Measurements from ENCODE around the gene PSEN2. TPM values are rescaled to one million over a fixed set of nuclear protein-coding genes. Genes with fewer than 3 reads are reported as not detected.

The PSEN2 gene
- total and polyA plus RNA-seq, 4 experiments from 2014 or later, result 3.5 to 4.9 (median 3.9) TPM

DNA sequence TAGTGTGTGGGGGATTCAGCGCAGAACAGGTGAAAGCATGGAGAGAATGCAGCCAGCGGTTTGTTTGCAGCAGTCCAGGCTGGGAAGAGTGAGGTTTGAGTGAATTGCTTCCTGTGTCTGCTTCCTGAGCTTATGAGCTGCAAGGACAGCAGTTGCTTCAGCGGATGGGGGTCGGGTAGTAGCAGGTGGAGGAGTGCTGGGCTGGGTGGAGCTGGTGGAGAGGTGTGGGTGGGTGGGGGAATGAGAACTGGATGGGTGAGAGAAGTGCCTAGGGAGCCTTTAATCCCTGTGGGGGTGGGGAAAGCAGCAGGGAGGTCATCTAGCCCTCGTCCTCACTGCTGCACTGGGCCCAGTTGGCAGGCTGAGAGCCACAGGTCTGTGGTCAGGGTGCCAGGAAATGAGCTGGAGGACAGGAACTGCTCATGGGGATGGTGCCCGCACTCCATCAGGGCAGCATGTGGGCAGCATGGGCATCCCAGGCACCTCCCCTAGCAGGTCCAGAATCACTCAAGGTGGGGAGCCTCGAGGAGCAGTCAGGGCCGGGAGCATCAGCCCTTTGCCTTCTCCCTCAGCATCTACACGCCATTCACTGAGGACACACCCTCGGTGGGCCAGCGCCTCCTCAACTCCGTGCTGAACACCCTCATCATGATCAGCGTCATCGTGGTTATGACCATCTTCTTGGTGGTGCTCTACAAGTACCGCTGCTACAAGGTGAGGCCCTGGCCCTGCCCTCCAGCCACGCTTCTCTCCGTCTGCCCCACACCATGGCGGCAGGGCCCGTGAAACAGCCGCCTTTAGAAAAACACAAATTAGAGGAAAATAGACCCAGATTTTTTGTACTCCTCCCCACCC, 14.8 kb downstream of the PSEN2 start:
- CTCF ChIA-PET (ENCODE audit: partially characterized antibody), result interaction anchor here (0.7 to 1.3 kb wide), 2 partner anchors 259 to 276 kb away, joined by 3 read pairs; no protein-coding TSS in a partner anchor
- Histone ChIP-seq H3K27me3 (ENCODE audit: insufficient read depth, low read length) (no peaks in the 10 kb centered on the region), H3K36me3 (ENCODE audit: insufficient read depth, low read length) (no peaks in the 10 kb centered on the region), H3K27ac (ENCODE audit: low read depth, low read length) (no peak overlapping the region), H3K9me3 (ENCODE audit: control insufficient read depth in 1 of 2, low read length in 2 of 2) (no peaks in the 10 kb centered on the region), H3K4me1 (ENCODE audit: insufficient read depth, low read length) (peaks cover 36% of the 10 kb centered on the region), H3K4me3 (ENCODE audit: low read length in 2 of 2) (no peak overlapping the region)
- Mint-ChIP-seq H3K4me3 (peak overlapping the region in 5 of 8 donors; percentile 22 to 56 (median 45)), H3K27me3 (no peaks in the 10 kb centered on the region), H3K9me3 (peaks cover 0 to 2% (median 0%) of the 10 kb centered on the region in 8 donors), H3K4me1 (peaks cover 32 to 51% (median 43%) of the 10 kb centered on the region in 4 donors), H3K27ac (peak overlapping the region in 3 of 7 donors; percentile 17 to 90 (median 30)), H3K36me3 (peaks cover 0 to 5% of the 10 kb centered on the region in 2 donors)
- POLR2A ChIA-PET (ENCODE audit: partially characterized antibody), result interaction anchor here (1.5 to 4.1 kb wide), 2 partner anchors 54 to 679 kb away, joined by 3 to 64 read pairs; partner anchors contain the start of genes COQ8A and ZNF678
- intact Hi-C loops (cut with micrococcal nuclease), result loop anchor here (5.0 kb wide), 1 partner anchor 52 kb away; no protein-coding TSS in a partner anchor
- no peak for DNase-seq

DNA sequence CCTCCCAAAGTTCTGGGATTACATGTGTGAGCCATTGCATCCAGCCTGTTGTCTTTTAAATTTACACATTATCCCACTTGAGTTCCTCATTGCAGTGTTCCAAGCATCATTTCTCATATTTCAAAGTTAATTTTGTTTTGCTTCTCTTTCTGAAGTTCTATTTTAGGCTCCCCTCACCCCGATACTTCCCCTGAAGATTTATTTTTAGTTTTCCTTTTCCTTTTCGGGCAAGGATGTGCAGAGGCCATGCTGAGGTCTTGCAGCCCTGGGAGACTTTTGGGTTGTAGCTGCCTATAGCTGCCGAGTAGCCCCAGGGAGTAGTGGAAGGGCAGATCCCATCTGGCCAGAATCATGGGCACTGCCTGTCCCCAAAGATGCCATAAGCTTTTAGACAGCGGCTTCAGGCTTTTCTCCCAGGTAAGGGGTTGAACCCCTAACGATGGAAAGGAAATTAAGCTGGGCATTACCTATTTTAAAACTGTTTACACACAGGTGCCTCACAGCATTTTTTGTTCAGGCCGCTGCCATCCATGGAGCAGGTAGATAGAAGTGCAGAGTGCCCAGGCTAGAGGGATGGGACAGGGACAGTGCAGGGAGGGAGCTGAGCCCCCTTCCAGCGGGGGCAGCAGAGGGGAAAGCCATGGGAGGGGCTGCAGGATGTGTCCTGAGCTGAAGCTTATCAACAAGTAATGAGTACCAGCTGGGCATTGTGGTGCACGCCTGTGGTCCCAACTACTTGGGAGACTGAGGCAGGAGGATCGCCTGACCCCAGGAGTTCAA, 15.9 kb downstream of the PSEN2 start:
- Mint-ChIP-seq H3K4me3 (peak overlapping the region in 2 of 8 donors; percentile 14 to 25), H3K9me3 (peaks cover 0 to 2% (median 0%) of the 10 kb centered on the region in 8 donors), H3K27me3 (no peaks in the 10 kb centered on the region), H3K4me1 (peaks cover 29 to 50% (median 41%) of the 10 kb centered on the region in 4 donors), H3K27ac (peak overlapping the region in 4 of 7 donors; percentile 7 to 74 (median 27)), H3K36me3 (no peaks in the 10 kb centered on the region)
- no peaks in the 10 kb centered on the region for H3K9me3 ChIP-seq (ENCODE audit: control insufficient read depth in 1 of 2, low read length in 2 of 2)
- no peak overlapping the region for H3K4me3 ChIP-seq (ENCODE audit: low read length in 2 of 2)
- CTCF ChIA-PET (ENCODE audit: partially characterized antibody), result no interaction called here
- no peak overlapping the region for H3K27ac ChIP-seq (ENCODE audit: low read depth, low read length)
- intact Hi-C loops (cut with micrococcal nuclease), result no loop called here
- no peaks in the 10 kb centered on the region for H3K36me3 ChIP-seq (ENCODE audit: insufficient read depth, low read length)
- H3K27me3 ChIP-seq (ENCODE audit: insufficient read depth, low read length), result no peaks in the 10 kb centered on the region
- POLR2A ChIA-PET (ENCODE audit: partially characterized antibody), result interaction anchor here (1.5 kb wide), 1 partner anchor 54 kb away, joined by 5 read pairs; the partner anchor contains the start of gene COQ8A
- DNase-seq, result no peak
- peaks cover 36% of the 10 kb centered on the region for H3K4me1 ChIP-seq (ENCODE audit: insufficient read depth, low read length)

DNA sequence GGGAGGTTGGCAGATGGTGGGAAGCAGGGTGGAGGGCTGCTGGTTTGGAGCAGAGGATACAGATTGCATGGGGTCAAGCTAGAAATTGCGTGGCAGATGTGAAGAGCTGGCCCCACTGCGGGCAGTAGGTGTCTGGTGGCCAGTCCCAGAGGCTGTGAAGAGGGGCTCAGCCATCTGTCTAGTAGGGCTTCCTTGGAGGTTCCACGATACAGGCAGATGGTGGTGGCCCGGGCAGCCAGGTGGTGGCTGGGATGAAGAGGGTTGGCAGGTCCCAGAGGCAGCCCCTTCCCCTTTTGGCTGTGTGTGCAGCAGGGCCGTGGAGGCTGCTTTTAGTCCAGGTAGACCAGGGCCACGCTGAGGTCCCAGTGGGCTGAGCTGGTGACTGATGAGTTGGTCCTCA, 16.6 kb downstream of the PSEN2 start:
- CTCF ChIA-PET (ENCODE audit: partially characterized antibody), result no interaction called here
- Mint-ChIP-seq H3K36me3 (no peaks in the 10 kb centered on the region), H3K9me3 (peaks cover 0 to 2% (median 0%) of the 10 kb centered on the region in 8 donors), H3K27me3 (no peaks in the 10 kb centered on the region), H3K4me1 (peaks cover 26 to 43% (median 37%) of the 10 kb centered on the region in 4 donors), H3K27ac (peak overlapping the region in 1 of 7 donors; percentile 81), H3K4me3 (no peak overlapping the region)
- intact Hi-C loops (cut with micrococcal nuclease), result no loop called here
- Histone ChIP-seq H3K4me3 (ENCODE audit: low read length in 2 of 2) (no peak overlapping the region), H3K9me3 (ENCODE audit: control insufficient read depth in 1 of 2, low read length in 2 of 2) (no peaks in the 10 kb centered on the region), H3K27ac (ENCODE audit: low read depth, low read length) (no peak overlapping the region), H3K4me1 (ENCODE audit: insufficient read depth, low read length) (peaks cover 30% of the 10 kb centered on the region), H3K27me3 (ENCODE audit: insufficient read depth, low read length) (no peaks in the 10 kb centered on the region), H3K36me3 (ENCODE audit: insufficient read depth, low read length) (no peaks in the 10 kb centered on the region)
- POLR2A ChIA-PET (ENCODE audit: partially characterized antibody), result interaction anchor here (1.5 kb wide), 1 partner anchor 53 kb away, joined by 5 read pairs; the partner anchor contains the start of gene COQ8A
- DNase-seq, result no peak

DNA sequence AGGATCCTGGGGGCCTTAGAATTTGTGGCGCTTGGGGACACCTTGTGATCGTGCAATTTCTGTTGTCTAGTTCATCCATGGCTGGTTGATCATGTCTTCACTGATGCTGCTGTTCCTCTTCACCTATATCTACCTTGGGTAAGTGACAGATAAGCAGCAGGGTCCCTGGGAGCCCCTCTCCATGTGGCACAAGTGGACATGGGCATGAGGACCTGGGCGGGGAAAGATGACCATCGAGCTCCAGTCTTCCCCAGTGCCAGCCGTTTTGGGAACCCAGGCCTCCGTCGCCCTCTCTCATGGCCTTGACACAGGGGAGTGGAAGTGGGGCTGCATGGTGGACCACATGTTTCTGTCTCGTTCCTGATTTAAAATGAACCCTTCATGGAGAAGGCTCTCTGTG, 17.6 kb downstream of the PSEN2 start:
- H3K9me3 Mint-ChIP-seq, result peaks cover 0 to 2% (median 0%) of the 10 kb centered on the region in 8 donors
- H3K9me3 ChIP-seq (ENCODE audit: control insufficient read depth in 1 of 2, low read length in 2 of 2), result no peaks in the 10 kb centered on the region
- POLR2A ChIA-PET (ENCODE audit: partially characterized antibody), result no interaction called here
- no peaks in the 10 kb centered on the region for H3K36me3 ChIP-seq (ENCODE audit: insufficient read depth, low read length)
- DNase-seq, result no peak
- H3K4me1 ChIP-seq (ENCODE audit: insufficient read depth, low read length), result peaks cover 23% of the 10 kb centered on the region
- peaks cover 16 to 33% (median 27%) of the 10 kb centered on the region in 4 donors for H3K4me1 Mint-ChIP-seq
- H3K27me3 Mint-ChIP-seq, result no peaks in the 10 kb centered on the region
- H3K4me3 Mint-ChIP-seq, result no peak overlapping the region
- H3K27ac ChIP-seq (ENCODE audit: low read depth, low read length), result no peak overlapping the region
- no peaks in the 10 kb centered on the region for H3K36me3 Mint-ChIP-seq
- intact Hi-C loops (cut with micrococcal nuclease), result no loop called here
- H3K27ac Mint-ChIP-seq, result no peak overlapping the region
- no peak overlapping the region for H3K4me3 ChIP-seq (ENCODE audit: low read length in 2 of 2)
- no peaks in the 10 kb centered on the region for H3K27me3 ChIP-seq (ENCODE audit: insufficient read depth, low read length)
- CTCF ChIA-PET (ENCODE audit: partially characterized antibody), result no interaction called here

DNA sequence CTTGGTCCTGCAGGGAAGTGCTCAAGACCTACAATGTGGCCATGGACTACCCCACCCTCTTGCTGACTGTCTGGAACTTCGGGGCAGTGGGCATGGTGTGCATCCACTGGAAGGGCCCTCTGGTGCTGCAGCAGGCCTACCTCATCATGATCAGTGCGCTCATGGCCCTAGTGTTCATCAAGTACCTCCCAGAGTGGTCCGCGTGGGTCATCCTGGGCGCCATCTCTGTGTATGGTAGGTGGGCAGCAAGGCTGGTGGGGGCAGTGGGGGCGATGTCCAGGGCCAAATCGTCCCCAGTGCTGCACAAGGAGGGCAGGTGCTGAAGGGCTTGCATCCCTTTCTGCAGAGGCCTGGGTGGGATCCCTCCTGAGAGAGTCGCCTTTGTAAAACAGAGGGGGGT, 18.4 kb downstream of the PSEN2 start:
- POLR2A ChIA-PET (ENCODE audit: partially characterized antibody), result no interaction called here

DNA sequence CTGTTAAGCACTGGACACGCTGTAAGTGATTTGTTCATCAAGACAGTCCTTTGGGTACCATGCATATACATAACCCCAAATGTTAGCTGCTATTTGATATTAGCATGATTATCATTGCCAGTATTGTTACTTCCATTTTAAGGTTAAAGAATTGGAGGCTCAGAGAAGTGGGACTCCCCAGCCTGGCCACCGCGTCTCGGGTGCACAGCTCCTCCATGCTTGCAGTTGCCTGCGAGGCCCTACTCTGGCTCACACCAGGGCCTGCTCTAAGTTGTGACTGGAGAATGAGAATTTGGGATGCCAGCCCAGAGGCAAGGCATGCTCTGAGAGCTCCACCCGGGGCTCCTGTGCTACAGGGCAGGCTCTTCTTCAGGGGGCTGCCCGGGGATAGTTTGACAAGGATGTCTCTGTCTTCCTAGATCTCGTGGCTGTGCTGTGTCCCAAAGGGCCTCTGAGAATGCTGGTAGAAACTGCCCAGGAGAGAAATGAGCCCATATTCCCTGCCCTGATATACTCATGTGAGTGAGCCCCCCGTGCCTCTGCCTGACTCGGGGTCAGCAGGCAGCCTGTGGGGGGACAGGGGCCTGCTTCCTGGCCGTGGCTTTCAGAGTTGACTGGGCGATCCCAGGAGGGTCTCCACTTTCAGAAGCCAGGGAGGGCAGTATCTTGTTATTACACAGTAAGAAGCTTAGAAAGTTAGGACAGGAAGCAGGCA, 19.4 kb downstream of the PSEN2 start:
- no peak overlapping the region for H3K27ac Mint-ChIP-seq
- Histone ChIP-seq H3K4me3 (ENCODE audit: low read length in 2 of 2) (no peak overlapping the region), H3K27me3 (ENCODE audit: insufficient read depth, low read length) (no peaks in the 10 kb centered on the region), H3K4me1 (ENCODE audit: insufficient read depth, low read length) (peaks cover 6% of the 10 kb centered on the region), H3K9me3 (ENCODE audit: control insufficient read depth in 1 of 2, low read length in 2 of 2) (no peaks in the 10 kb centered on the region), H3K36me3 (ENCODE audit: insufficient read depth, low read length) (no peaks in the 10 kb centered on the region), H3K27ac (ENCODE audit: low read depth, low read length) (no peak overlapping the region)
- POLR2A ChIA-PET (ENCODE audit: partially characterized antibody), result no interaction called here
- CTCF ChIA-PET (ENCODE audit: partially characterized antibody), result no interaction called here
- DNase-seq, result no peak
- intact Hi-C loops (cut with micrococcal nuclease), result no loop called here
- no peaks in the 10 kb centered on the region for H3K27me3 Mint-ChIP-seq
- no peaks in the 10 kb centered on the region for H3K36me3 Mint-ChIP-seq
- no peak overlapping the region for H3K4me3 Mint-ChIP-seq
- peaks cover 0 to 2% (median 0%) of the 10 kb centered on the region in 8 donors for H3K9me3 Mint-ChIP-seq
- peaks cover 7 to 16% (median 12%) of the 10 kb centered on the region in 4 donors for H3K4me1 Mint-ChIP-seq

More for the DNA sequence above, 18.4 kb downstream of the PSEN2 start:
- Mint-ChIP-seq H3K27ac (no peak overlapping the region), H3K4me1 (peaks cover 12 to 25% (median 20%) of the 10 kb centered on the region in 4 donors), H3K27me3 (no peaks in the 10 kb centered on the region), H3K9me3 (peaks cover 0 to 2% (median 0%) of the 10 kb centered on the region in 8 donors), H3K4me3 (no peak overlapping the region), H3K36me3 (no peaks in the 10 kb centered on the region)
- DNase-seq, result no peak
- H3K27me3 ChIP-seq (ENCODE audit: insufficient read depth, low read length), result no peaks in the 10 kb centered on the region
- CTCF ChIA-PET (ENCODE audit: partially characterized antibody), result no interaction called here
- H3K4me1 ChIP-seq (ENCODE audit: insufficient read depth, low read length), result peaks cover 16% of the 10 kb centered on the region
- H3K36me3 ChIP-seq (ENCODE audit: insufficient read depth, low read length), result no peaks in the 10 kb centered on the region
- no peak overlapping the region for H3K4me3 ChIP-seq (ENCODE audit: low read length in 2 of 2)
- H3K9me3 ChIP-seq (ENCODE audit: control insufficient read depth in 1 of 2, low read length in 2 of 2), result no peaks in the 10 kb centered on the region
- intact Hi-C loops (cut with micrococcal nuclease), result no loop called here
- H3K27ac ChIP-seq (ENCODE audit: low read depth, low read length), result no peak overlapping the region
